Colonic mucosa (tissue), 4 donors: ENCODE data around the gene VTN. TPM values are rescaled to one million over a fixed set of nuclear protein-coding genes. Genes with fewer than 3 reads are reported as not detected.

Source experiments
- DNase-seq: peaks from one replicate; pipeline ENCODE4 v3.0.0-alpha.2; 2020
- H3K27ac ChIP-seq: fragments of 200-600 bp; one replicate; pipeline ENCODE4 v1.8.0; 2021
- H3K27me3 ChIP-seq: fragments of 200-600 bp; one replicate; pipeline ENCODE4 v1.8.0; 2021
- H3K36me3 ChIP-seq: fragments of 200-600 bp; one replicate; pipeline ENCODE4 v1.8.0; 2021
- H3K4me1 ChIP-seq: fragments of 200-600 bp; one replicate; pipeline ENCODE4 v1.8.0; 2021; ENCODE audit warnings: mild to moderate bottlenecking
- H3K4me3 ChIP-seq: fragments of 200-600 bp; one replicate; pipeline ENCODE4 v1.8.0; 2021
- H3K9ac ChIP-seq, 2 donors: one replicate each; pipeline ENCODE4 v1.7.0; 2013; ENCODE audit warnings: control low read depth in 2 of 2, low read depth in 2 of 2, low read length in 2 of 2
- H3K9me3 ChIP-seq: fragments of 200-600 bp; one replicate; pipeline ENCODE4 v1.8.0; 2021
- CTCF ChIP-seq: fragments of 200-600 bp; IDR thresholded peaks from one replicate; pipeline ENCODE4 v1.8.0; 2022; ENCODE audit warnings: antibody characterized with exemption, mild to moderate bottlenecking
- intact Hi-C: fragments of 100-400 bp; cut with DNase I; formaldehyde crosslinking; loops from one replicate; pipeline ENCODE4 v1.14.1; 2022
- total RNA-seq, 2 donors: library from RNA; stranded (reverse); fragmentation: NEBNext Ultra II Directional in 1 of 2; extraction: Animal tissue kit (Norgen Biotek cat#: 25700) in 1 of 2; gene quantifications; one replicate each; pipeline ENCODE4 v1.2.1, GENCODE V29; 2021
- donor health status: healthy.
- donor health status: DM: no; HTN: no; CAD: no.
- donor health status: DM: no; HTN: no; CAD: no.

VTN gene
- total RNA-seq, 2 donors from 2014 or later: 1.8 TPM; not detected in 1

GRCh38 chr17:28395426-28395825, 25.3 kb upstream of the VTN start:
- Histone ChIP-seq H3K4me3 (no peak overlapping the region), H3K9ac (no peak overlapping the region), H3K4me1 (no peaks in the 10 kb centered on the region), H3K27ac (no peak overlapping the region), H3K9me3 (no peaks in the 10 kb centered on the region), H3K36me3 (no peaks in the 10 kb centered on the region), H3K27me3 (no peaks in the 10 kb centered on the region)
- intact Hi-C loops: no loop called here
- DNase-seq: no peak
- TF ChIP-seq CTCF: no peak

- H3K27ac ChIP-seq: no peak overlapping the region
- H3K9me3 ChIP-seq: no peaks in the 10 kb centered on the region
- no peaks in the 10 kb centered on the region for H3K4me1 ChIP-seq
- H3K27me3 ChIP-seq: no peaks in the 10 kb centered on the region
- no peak for DNase-seq
- H3K4me3 ChIP-seq: no peak overlapping the region
- no peak for TF ChIP-seq CTCF
- intact Hi-C loops: no loop called here
- H3K36me3 ChIP-seq: no peaks in the 10 kb centered on the region
- H3K9ac ChIP-seq: no peak overlapping the region
Measured at GRCh38 chr17:28394337-28395116, 24.4 kb upstream of the VTN start.

- intact Hi-C loops: no loop called here
- Histone ChIP-seq H3K27me3 (no peaks in the 10 kb centered on the region), H3K4me1 (no peaks in the 10 kb centered on the region), H3K27ac (no peak overlapping the region), H3K36me3 (no peaks in the 10 kb centered on the region), H3K9me3 (no peaks in the 10 kb centered on the region), H3K4me3 (no peak overlapping the region), H3K9ac (no peak overlapping the region)
- no peak for DNase-seq
- TF ChIP-seq CTCF: no peak
Measured at GRCh38 chr17:28392491-28392890, 22.4 kb upstream of the VTN start.

GRCh38 chr17:28391401-28391800, 21.3 kb upstream of the VTN start:
- H3K4me3 ChIP-seq: no peak overlapping the region
- no peak overlapping the region for H3K9ac ChIP-seq
- no peak overlapping the region for H3K27ac ChIP-seq
- DNase-seq: no peak
- no peaks in the 10 kb centered on the region for H3K9me3 ChIP-seq
- TF ChIP-seq CTCF: no peak
- no peaks in the 10 kb centered on the region for H3K36me3 ChIP-seq
- intact Hi-C loops: no loop called here
- no peaks in the 10 kb centered on the region for H3K27me3 ChIP-seq
- no peaks in the 10 kb centered on the region for H3K4me1 ChIP-seq

- no peak for TF ChIP-seq CTCF
- Histone ChIP-seq H3K9me3 (no peaks in the 10 kb centered on the region), H3K9ac (no peak overlapping the region), H3K4me1 (no peaks in the 10 kb centered on the region), H3K27me3 (no peaks in the 10 kb centered on the region), H3K4me3 (no peak overlapping the region), H3K36me3 (no peaks in the 10 kb centered on the region), H3K27ac (no peak overlapping the region)
- intact Hi-C loops: no loop called here
- DNase-seq: no peak
Measured at GRCh38 chr17:28390984-28391383, 20.9 kb upstream of the VTN start.
